WTC11 (cell line): Measurements from ENCODE around the gene KCNC2. TPM values are rescaled to one million over a fixed set of nuclear protein-coding genes. Genes with fewer than 3 reads are reported as not detected.

Source experiments
- ATAC-seq: fragments of 200-7000 bp; cut with Tn5 transposase; 2 replicates; pipeline ENCODE4 v1.10.0; 2021; ENCODE audit warnings: mild to moderate bottlenecking, moderate library complexity
- CTCF ChIA-PET: fragments of 300-600 bp; sonication (Branson Sonifier 250); formaldehyde crosslinking; loops from one replicate; lab custom pipeline; 2021; ENCODE audit warnings: antibody characterized with exemption; lab: Charles Lee
- POLR2A ChIA-PET: fragments of 350-600 bp; sonication (Branson Sonifier 250); formaldehyde crosslinking; loops from one replicate; lab custom pipeline; 2021; ENCODE audit warnings: antibody characterized with exemption; lab: Charles Lee
- DNase-seq: peaks from one replicate; pipeline ENCODE4 v3.0.0; 2021; ENCODE audit warnings: low spot score
- H3K27ac Mint-ChIP-seq: 2 replicates; pipeline ENCODE4 v1.8.0; 2021; ENCODE audit warnings: mixed read lengths
- H3K27me3 Mint-ChIP-seq: 2 replicates; pipeline ENCODE4 v1.8.0; 2021; ENCODE audit warnings: low read depth, mild to moderate bottlenecking, moderate library complexity, mixed read lengths
- H3K36me3 Mint-ChIP-seq: 2 replicates; pipeline ENCODE4 v1.8.0; 2021; ENCODE audit warnings: mixed read lengths
- H3K4me1 Mint-ChIP-seq: 2 replicates; pipeline ENCODE4 v1.8.0; 2022; ENCODE audit warnings: mixed read lengths
- H3K4me3 Mint-ChIP-seq: 2 replicates; pipeline ENCODE4 v1.8.0; 2021; ENCODE audit warnings: mild to moderate bottlenecking, moderate library complexity, mixed read lengths
- H3K9me3 Mint-ChIP-seq: 2 replicates; pipeline ENCODE4 v1.8.0; 2021; ENCODE audit warnings: mixed read lengths
- FOXK1 ChIP-seq: sonication (generic); formaldehyde crosslinking; IDR thresholded peaks from 2 replicates; pipeline ENCODE4 v1.8.0; 2022; ENCODE audit warnings: mild to moderate bottlenecking, moderate library complexity, missing genetic modification reagents
- GRHL2 ChIP-seq: fragments of 250-450 bp; sonication (Bioruptor Pico); IDR thresholded peaks from 2 replicates; pipeline ENCODE4 v1.8.0; 2022; ENCODE audit warnings: mild to moderate bottlenecking, moderate library complexity; ENCODE audit not compliant: insufficient replicate concordance, severe bottlenecking
- GTF2I ChIP-seq: fragments of 250-450 bp; sonication (Bioruptor Pico); conservative IDR thresholded peaks from 2 replicates; pipeline ENCODE4 v1.4.0; 2021; ENCODE audit warnings: mild to moderate bottlenecking
- NFATC4 ChIP-seq: fragments of 250-450 bp; sonication (Bioruptor Pico); IDR thresholded peaks from 2 replicates; pipeline ENCODE4 v1.9.0; 2021; ENCODE audit warnings: mild to moderate bottlenecking
- SMAD4 ChIP-seq: sonication (generic); formaldehyde crosslinking; IDR thresholded peaks from 2 replicates; pipeline ENCODE4 v1.8.0; 2022; ENCODE audit warnings: mild to moderate bottlenecking, missing genetic modification reagents
- total RNA-seq: library from RNA; stranded (reverse); gene quantifications from 3 replicates; pipeline ENCODE4 v1.2.3, GENCODE V29; 2021
- TF ChIP-seq, protein P1 (sequence below): sonication (generic); formaldehyde crosslinking; IDR thresholded peaks from 2 replicates; pipeline ENCODE4 v1.8.1; 2022; ENCODE audit warnings: low read depth, mild to moderate bottlenecking, moderate library complexity, missing genetic modification reagents, borderline replicate concordance
- TF ChIP-seq, protein P2 (sequence below): sonication (generic); formaldehyde crosslinking; conservative IDR thresholded peaks from 2 replicates; pipeline ENCODE4 v1.8.1; 2022; ENCODE audit warnings: mild to moderate bottlenecking, missing genetic modification reagents
- TF ChIP-seq, protein P3 (sequence below): sonication (generic); formaldehyde crosslinking; IDR thresholded peaks from 2 replicates; pipeline ENCODE4 v1.8.0; 2022; ENCODE audit warnings: mild to moderate bottlenecking, missing genetic modification reagents
- TF ChIP-seq, protein P4 (sequence below): fragments of 250-450 bp; sonication (Bioruptor Pico); IDR thresholded peaks from 2 replicates; pipeline ENCODE4 v1.9.0; 2021; ENCODE audit warnings: mild to moderate bottlenecking, borderline replicate concordance
- TF ChIP-seq, protein P5 (sequence below): fragments of 250-450 bp; sonication (Bioruptor Pico); IDR thresholded peaks from 2 replicates; pipeline ENCODE4 v1.9.0; 2021; ENCODE audit warnings: mild to moderate bottlenecking
- TF ChIP-seq, protein P6 (sequence below): fragments of 250-450 bp; sonication (Bioruptor Pico); IDR thresholded peaks from 2 replicates; pipeline ENCODE4 v1.8.0; 2021; ENCODE audit warnings: mild to moderate bottlenecking
- TF ChIP-seq, protein P7 (sequence below): sonication (generic); formaldehyde crosslinking; IDR thresholded peaks from 2 replicates; pipeline ENCODE4 v1.8.0; 2022; ENCODE audit warnings: mild to moderate bottlenecking, missing genetic modification reagents

The KCNC2 gene
- total RNA-seq, 1 experiment from 2014 or later, result not detected

DNA sequence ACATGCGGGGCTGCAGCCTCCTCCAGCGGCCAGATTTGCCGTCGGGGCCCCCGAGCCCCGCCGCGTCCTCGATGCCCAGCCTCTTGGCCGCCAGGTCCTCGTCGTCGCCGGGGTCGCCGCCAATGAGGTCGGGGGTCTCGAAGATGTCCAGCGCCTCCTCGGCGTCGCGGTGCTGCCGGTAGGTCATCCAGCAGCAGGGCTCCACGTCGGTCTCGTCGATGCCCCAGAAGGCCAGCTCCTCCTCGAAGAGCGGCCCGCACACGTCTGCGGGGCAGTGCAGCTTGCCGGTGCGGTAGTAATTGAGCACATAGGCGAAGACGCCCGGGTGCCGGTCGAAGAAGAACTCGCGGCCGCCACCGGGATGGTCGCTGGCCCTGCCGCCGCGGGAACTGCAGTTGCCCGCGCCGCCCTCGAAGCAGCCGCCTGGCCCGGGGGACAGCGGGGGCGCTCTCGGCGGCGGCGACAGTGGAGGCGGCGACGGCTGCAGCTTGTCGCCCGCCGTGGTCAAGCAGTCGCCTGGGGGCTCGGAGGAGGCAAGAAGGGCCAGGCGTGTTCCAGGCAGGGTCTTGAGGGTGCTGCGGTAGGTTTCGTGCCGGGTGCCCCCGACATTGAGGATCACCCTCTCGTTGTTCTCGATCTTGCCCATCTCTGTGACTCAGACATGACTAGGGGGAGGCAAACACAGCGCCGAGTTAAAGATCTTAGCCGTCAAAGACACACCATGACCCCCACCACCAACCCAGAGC, 2.1 kb downstream of the KCNC2 start (continued):
- TF ChIP-seq, protein P1, sequence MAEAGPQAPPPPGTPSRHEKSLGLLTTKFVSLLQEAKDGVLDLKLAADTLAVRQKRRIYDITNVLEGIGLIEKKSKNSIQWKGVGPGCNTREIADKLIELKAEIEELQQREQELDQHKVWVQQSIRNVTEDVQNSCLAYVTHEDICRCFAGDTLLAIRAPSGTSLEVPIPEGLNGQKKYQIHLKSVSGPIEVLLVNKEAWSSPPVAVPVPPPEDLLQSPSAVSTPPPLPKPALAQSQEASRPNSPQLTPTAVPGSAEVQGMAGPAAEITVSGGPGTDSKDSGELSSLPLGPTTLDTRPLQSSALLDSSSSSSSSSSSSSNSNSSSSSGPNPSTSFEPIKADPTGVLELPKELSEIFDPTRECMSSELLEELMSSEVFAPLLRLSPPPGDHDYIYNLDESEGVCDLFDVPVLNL (CRISPR knock-in tag), result no peak
- TF ChIP-seq, protein P2, sequence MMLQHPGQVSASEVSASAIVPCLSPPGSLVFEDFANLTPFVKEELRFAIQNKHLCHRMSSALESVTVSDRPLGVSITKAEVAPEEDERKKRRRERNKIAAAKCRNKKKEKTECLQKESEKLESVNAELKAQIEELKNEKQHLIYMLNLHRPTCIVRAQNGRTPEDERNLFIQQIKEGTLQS (CRISPR knock-in tag), result no peak

DNA sequence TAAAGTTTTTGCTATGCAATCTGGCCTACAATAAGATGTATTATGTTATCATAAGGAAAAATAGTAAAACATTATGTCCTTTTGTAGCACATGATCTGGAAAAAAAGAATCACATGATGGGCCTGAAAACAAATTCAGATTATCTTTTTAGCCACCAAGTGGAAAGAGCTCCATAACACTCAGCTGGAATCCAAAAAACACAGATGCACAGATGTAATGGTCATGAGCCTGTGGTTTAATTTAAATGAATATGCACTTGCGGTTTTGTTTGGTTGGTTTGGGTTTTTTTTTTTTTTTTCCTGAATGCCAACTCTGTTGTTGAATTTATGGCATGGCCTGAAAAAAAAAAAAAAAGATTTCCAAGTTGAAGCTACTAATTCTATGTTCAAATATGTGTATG, 4.1 kb downstream of the KCNC2 start:
- Mint-ChIP-seq H3K27me3 (peaks cover 55% of the 10 kb centered on the region), H3K4me1 (peaks cover 15% of the 10 kb centered on the region), H3K4me3 (no peak overlapping the region), H3K9me3 (no peaks in the 10 kb centered on the region), H3K27ac (no peak overlapping the region), H3K36me3 (no peaks in the 10 kb centered on the region)
- ChIA-PET CTCF (no interaction called here), POLR2A (no interaction called here)
- DNase-seq, result no peak
- no peak for ATAC-seq
- TF ChIP-seq FOXK1 (CRISPR knock-in tag) (no peak), NFATC4 (CRISPR knock-in tag) (no peak), GTF2I (CRISPR knock-in tag) (no peak)
- TF ChIP-seq, protein P3, sequence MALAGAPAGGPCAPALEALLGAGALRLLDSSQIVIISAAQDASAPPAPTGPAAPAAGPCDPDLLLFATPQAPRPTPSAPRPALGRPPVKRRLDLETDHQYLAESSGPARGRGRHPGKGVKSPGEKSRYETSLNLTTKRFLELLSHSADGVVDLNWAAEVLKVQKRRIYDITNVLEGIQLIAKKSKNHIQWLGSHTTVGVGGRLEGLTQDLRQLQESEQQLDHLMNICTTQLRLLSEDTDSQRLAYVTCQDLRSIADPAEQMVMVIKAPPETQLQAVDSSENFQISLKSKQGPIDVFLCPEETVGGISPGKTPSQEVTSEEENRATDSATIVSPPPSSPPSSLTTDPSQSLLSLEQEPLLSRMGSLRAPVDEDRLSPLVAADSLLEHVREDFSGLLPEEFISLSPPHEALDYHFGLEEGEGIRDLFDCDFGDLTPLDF (CRISPR knock-in tag), result no peak
- TF ChIP-seq, protein P4, sequence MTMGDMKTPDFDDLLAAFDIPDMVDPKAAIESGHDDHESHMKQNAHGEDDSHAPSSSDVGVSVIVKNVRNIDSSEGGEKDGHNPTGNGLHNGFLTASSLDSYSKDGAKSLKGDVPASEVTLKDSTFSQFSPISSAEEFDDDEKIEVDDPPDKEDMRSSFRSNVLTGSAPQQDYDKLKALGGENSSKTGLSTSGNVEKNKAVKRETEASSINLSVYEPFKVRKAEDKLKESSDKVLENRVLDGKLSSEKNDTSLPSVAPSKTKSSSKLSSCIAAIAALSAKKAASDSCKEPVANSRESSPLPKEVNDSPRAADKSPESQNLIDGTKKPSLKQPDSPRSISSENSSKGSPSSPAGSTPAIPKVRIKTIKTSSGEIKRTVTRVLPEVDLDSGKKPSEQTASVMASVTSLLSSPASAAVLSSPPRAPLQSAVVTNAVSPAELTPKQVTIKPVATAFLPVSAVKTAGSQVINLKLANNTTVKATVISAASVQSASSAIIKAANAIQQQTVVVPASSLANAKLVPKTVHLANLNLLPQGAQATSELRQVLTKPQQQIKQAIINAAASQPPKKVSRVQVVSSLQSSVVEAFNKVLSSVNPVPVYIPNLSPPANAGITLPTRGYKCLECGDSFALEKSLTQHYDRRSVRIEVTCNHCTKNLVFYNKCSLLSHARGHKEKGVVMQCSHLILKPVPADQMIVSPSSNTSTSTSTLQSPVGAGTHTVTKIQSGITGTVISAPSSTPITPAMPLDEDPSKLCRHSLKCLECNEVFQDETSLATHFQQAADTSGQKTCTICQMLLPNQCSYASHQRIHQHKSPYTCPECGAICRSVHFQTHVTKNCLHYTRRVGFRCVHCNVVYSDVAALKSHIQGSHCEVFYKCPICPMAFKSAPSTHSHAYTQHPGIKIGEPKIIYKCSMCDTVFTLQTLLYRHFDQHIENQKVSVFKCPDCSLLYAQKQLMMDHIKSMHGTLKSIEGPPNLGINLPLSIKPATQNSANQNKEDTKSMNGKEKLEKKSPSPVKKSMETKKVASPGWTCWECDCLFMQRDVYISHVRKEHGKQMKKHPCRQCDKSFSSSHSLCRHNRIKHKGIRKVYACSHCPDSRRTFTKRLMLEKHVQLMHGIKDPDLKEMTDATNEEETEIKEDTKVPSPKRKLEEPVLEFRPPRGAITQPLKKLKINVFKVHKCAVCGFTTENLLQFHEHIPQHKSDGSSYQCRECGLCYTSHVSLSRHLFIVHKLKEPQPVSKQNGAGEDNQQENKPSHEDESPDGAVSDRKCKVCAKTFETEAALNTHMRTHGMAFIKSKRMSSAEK (CRISPR knock-in tag), result no peak

DNA sequence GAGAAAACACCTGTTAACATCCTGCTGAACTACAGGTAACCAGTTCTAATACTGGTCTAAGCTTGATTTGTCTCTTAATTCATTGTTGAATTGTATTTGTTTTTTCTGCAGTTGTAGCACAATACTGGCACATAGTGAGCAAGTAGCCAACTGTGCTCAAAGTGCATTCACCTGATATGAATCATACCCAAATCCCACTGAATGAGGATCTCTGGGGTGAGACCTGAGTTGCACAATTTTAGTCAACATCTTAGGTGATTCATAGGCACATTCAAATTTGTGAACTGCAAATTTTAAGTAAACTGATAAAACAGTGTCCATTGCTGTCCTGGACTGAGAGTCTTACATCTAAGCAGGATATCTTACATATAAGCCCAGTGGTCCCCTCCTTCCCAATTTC, 12.8 kb downstream of the KCNC2 start:
- Mint-ChIP-seq H3K36me3 (no peaks in the 10 kb centered on the region), H3K27me3 (no peaks in the 10 kb centered on the region), H3K4me3 (no peak overlapping the region), H3K4me1 (no peaks in the 10 kb centered on the region), H3K27ac (no peak overlapping the region), H3K9me3 (no peaks in the 10 kb centered on the region)
- TF ChIP-seq SMAD4 (CRISPR knock-in tag) (no peak), GRHL2 (CRISPR knock-in tag) (no peak), NFATC4 (CRISPR knock-in tag) (no peak)
- TF ChIP-seq, protein P5, sequence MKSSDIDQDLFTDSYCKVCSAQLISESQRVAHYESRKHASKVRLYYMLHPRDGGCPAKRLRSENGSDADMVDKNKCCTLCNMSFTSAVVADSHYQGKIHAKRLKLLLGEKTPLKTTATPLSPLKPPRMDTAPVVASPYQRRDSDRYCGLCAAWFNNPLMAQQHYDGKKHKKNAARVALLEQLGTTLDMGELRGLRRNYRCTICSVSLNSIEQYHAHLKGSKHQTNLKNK, result no peak
- TF ChIP-seq, protein P6, sequence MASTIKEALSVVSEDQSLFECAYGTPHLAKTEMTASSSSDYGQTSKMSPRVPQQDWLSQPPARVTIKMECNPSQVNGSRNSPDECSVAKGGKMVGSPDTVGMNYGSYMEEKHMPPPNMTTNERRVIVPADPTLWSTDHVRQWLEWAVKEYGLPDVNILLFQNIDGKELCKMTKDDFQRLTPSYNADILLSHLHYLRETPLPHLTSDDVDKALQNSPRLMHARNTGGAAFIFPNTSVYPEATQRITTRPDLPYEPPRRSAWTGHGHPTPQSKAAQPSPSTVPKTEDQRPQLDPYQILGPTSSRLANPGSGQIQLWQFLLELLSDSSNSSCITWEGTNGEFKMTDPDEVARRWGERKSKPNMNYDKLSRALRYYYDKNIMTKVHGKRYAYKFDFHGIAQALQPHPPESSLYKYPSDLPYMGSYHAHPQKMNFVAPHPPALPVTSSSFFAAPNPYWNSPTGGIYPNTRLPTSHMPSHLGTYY, result no peak
- TF ChIP-seq, protein P7, sequence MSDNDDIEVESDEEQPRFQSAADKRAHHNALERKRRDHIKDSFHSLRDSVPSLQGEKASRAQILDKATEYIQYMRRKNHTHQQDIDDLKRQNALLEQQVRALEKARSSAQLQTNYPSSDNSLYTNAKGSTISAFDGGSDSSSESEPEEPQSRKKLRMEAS (CRISPR knock-in tag), result no peak
- no peak for ATAC-seq
- ChIA-PET POLR2A (no interaction called here), CTCF (no interaction called here)
- DNase-seq, result no peak
